ENCODE measurements around the gene EMC7.
A peak's percentile ranks its signal among the peaks of the same experiment; 100 is the strongest.
"Not testable (repeated sequence)": the region's sequence is repeated elsewhere in the genome, so short reads cannot be mapped to it uniquely, and the experiment has no call there.

The EMC7 gene

GRCh38 chr15:34101366-34102174 is at the start of gene EMC7, which contains the start of gene PGBD4:
EMC7 (minus strand) TSS chr15:34101862; CDS start chr15:34101839, 23 bp downstream.
PGBD4 (plus strand) TSS chr15:34102083; CDS start chr15:34102532, 449 bp downstream.
- no peaks in the 10 kb centered on the region; the same call in 1 of the 2 replicates for H3K36me3 ChIP-seq (ENCODE audit: control insufficient read depth, insufficient read depth, low read length)
- peak within 1 kb of the TSS; percentile 77 for H3K9ac ChIP-seq (ENCODE audit: low read depth, low read length)
- H3K27ac ChIP-seq (ENCODE audit: low read depth, low read length), result peak within 1 kb of the TSS; percentile 69

GRCh38 chr15:34147371-34148140 is 45.9 kb upstream of the EMC7 start:
- H3K27me3 ChIP-seq (ENCODE audit: control insufficient read depth, insufficient read depth, low read length), result no peaks in the 10 kb centered on the region
- H3K4me3 ChIP-seq (ENCODE audit: low read depth, low read length), result no peak overlapping the region
- H3K9me3 ChIP-seq (ENCODE audit: control insufficient read depth, insufficient read depth, low read length), result no peaks in the 10 kb centered on the region
- peaks cover 75% of the 10 kb centered on the region for H3K36me3 ChIP-seq (ENCODE audit: control insufficient read depth, insufficient read depth, low read length)
- no peak overlapping the region for H3K9ac ChIP-seq (ENCODE audit: low read depth, low read length)
- H3K4me1 ChIP-seq (ENCODE audit: control insufficient read depth, insufficient read depth, low read length), result no peaks in the 10 kb centered on the region
- H3K27ac ChIP-seq (ENCODE audit: low read depth, low read length), result no peak overlapping the region

More at GRCh38 chr15:34101366-34102174, at the start of gene EMC7, which contains the start of gene PGBD4:
- Histone ChIP-seq H3K4me3 (ENCODE audit: low read depth, low read length) (peak within 1 kb of the TSS; percentile 94), H3K9me3 (ENCODE audit: control insufficient read depth, insufficient read depth, low read length) (no peaks in the 10 kb centered on the region), H3K4me1 (ENCODE audit: control insufficient read depth, insufficient read depth, low read length) (peaks cover 8% of the 10 kb centered on the region), H3K27me3 (ENCODE audit: control insufficient read depth, insufficient read depth, low read length) (no peaks in the 10 kb centered on the region)

- 0 out of 2 replicates have a peak, but pooled peaks cover under 1% of the 10 kb centered on the region for H3K36me3 ChIP-seq (ENCODE audit: control insufficient read depth, insufficient read depth, low read length)
- H3K27ac ChIP-seq (ENCODE audit: low read depth, low read length), result no peak overlapping the region
- no peaks in the 10 kb centered on the region for H3K4me1 ChIP-seq (ENCODE audit: control insufficient read depth, insufficient read depth, low read length)
- H3K9ac ChIP-seq (ENCODE audit: low read depth, low read length), result no peak overlapping the region
- no peak overlapping the region for H3K4me3 ChIP-seq (ENCODE audit: low read depth, low read length)
- no peaks in the 10 kb centered on the region for H3K9me3 ChIP-seq (ENCODE audit: control insufficient read depth, insufficient read depth, low read length)
- no peaks in the 10 kb centered on the region for H3K27me3 ChIP-seq (ENCODE audit: control insufficient read depth, insufficient read depth, low read length)
Observed at GRCh38 chr15:34133511-34133910, 31.8 kb upstream of the EMC7 start.

- Histone ChIP-seq H3K36me3 (ENCODE audit: control insufficient read depth, insufficient read depth, low read length) (no peaks in the 10 kb centered on the region), H3K27me3 (ENCODE audit: control insufficient read depth, insufficient read depth, low read length) (no peaks in the 10 kb centered on the region), H3K27ac (ENCODE audit: low read depth, low read length) (no peak overlapping the region), H3K9me3 (ENCODE audit: control insufficient read depth, insufficient read depth, low read length) (no peaks in the 10 kb centered on the region), H3K9ac (ENCODE audit: low read depth, low read length) (no peak overlapping the region), H3K4me3 (ENCODE audit: low read depth, low read length) (no peak overlapping the region), H3K4me1 (ENCODE audit: control insufficient read depth, insufficient read depth, low read length) (no peaks in the 10 kb centered on the region)
Observed at GRCh38 chr15:34132881-34133280, 31.2 kb upstream of the EMC7 start.

GRCh38 chr15:34128898-34129297 is 27.2 kb upstream of the EMC7 start:
- Histone ChIP-seq H3K27me3 (ENCODE audit: control insufficient read depth, insufficient read depth, low read length) (no peaks in the 10 kb centered on the region), H3K9me3 (ENCODE audit: control insufficient read depth, insufficient read depth, low read length) (no peaks in the 10 kb centered on the region)

GRCh38 chr15:34126522-34126921 is 24.9 kb upstream of the EMC7 start:
- Histone ChIP-seq H3K9me3 (ENCODE audit: control insufficient read depth, insufficient read depth, low read length) (no peaks in the 10 kb centered on the region), H3K4me1 (ENCODE audit: control insufficient read depth, insufficient read depth, low read length) (peaks cover 8% of the 10 kb centered on the region; the same call in 1 of the 2 replicates), H3K9ac (ENCODE audit: low read depth, low read length) (no peak overlapping the region), H3K36me3 (ENCODE audit: control insufficient read depth, insufficient read depth, low read length) (no peaks in the 10 kb centered on the region), H3K4me3 (ENCODE audit: low read depth, low read length) (no peak overlapping the region), H3K27ac (ENCODE audit: low read depth, low read length) (no peak overlapping the region), H3K27me3 (ENCODE audit: control insufficient read depth, insufficient read depth, low read length) (no peaks in the 10 kb centered on the region)

More at GRCh38 chr15:34128898-34129297, 27.2 kb upstream of the EMC7 start:
- H3K36me3 ChIP-seq (ENCODE audit: control insufficient read depth, insufficient read depth, low read length), result no peaks in the 10 kb centered on the region
- H3K4me3 ChIP-seq (ENCODE audit: low read depth, low read length), result no peak overlapping the region
- H3K27ac ChIP-seq (ENCODE audit: low read depth, low read length), result no peak overlapping the region
- H3K4me1 ChIP-seq (ENCODE audit: control insufficient read depth, insufficient read depth, low read length), result peaks cover 8% of the 10 kb centered on the region; the same call in 1 of the 2 replicates
- no peak overlapping the region for H3K9ac ChIP-seq (ENCODE audit: low read depth, low read length)

- Histone ChIP-seq H3K27me3 (ENCODE audit: control insufficient read depth, insufficient read depth, low read length) (no peaks in the 10 kb centered on the region), H3K36me3 (ENCODE audit: control insufficient read depth, insufficient read depth, low read length) (no peaks in the 10 kb centered on the region), H3K4me1 (ENCODE audit: control insufficient read depth, insufficient read depth, low read length) (peaks cover 8% of the 10 kb centered on the region; the same call in 1 of the 2 replicates), H3K9me3 (ENCODE audit: control insufficient read depth, insufficient read depth, low read length) (no peaks in the 10 kb centered on the region), H3K9ac (ENCODE audit: low read depth, low read length) (no peak overlapping the region), H3K4me3 (ENCODE audit: low read depth, low read length) (no peak overlapping the region), H3K27ac (ENCODE audit: low read depth, low read length) (no peak overlapping the region)
Observed at GRCh38 chr15:34125945-34126344, 24.3 kb upstream of the EMC7 start.

- H3K4me1 ChIP-seq (ENCODE audit: control insufficient read depth, insufficient read depth, low read length), result peaks cover 8% of the 10 kb centered on the region; the same call in 1 of the 2 replicates
- H3K9ac ChIP-seq (ENCODE audit: low read depth, low read length), result no peak overlapping the region
- H3K36me3 ChIP-seq (ENCODE audit: control insufficient read depth, insufficient read depth, low read length), result no peaks in the 10 kb centered on the region
- H3K4me3 ChIP-seq (ENCODE audit: low read depth, low read length), result no peak overlapping the region
- H3K27ac ChIP-seq (ENCODE audit: low read depth, low read length), result no peak overlapping the region
- no peaks in the 10 kb centered on the region for H3K27me3 ChIP-seq (ENCODE audit: control insufficient read depth, insufficient read depth, low read length)
- no peaks in the 10 kb centered on the region for H3K9me3 ChIP-seq (ENCODE audit: control insufficient read depth, insufficient read depth, low read length)
Observed at GRCh38 chr15:34124651-34125050, 23.0 kb upstream of the EMC7 start.

GRCh38 chr15:34122771-34123183 is 21.1 kb upstream of the EMC7 start:
- Histone ChIP-seq H3K4me3 (ENCODE audit: low read depth, low read length) (no peak overlapping the region; the same call in 1 of the 2 replicates), H3K27me3 (ENCODE audit: control insufficient read depth, insufficient read depth, low read length) (no peaks in the 10 kb centered on the region), H3K9me3 (ENCODE audit: control insufficient read depth, insufficient read depth, low read length) (no peaks in the 10 kb centered on the region), H3K4me1 (ENCODE audit: control insufficient read depth, insufficient read depth, low read length) (peaks cover 8% of the 10 kb centered on the region; the same call in 1 of the 2 replicates), H3K36me3 (ENCODE audit: control insufficient read depth, insufficient read depth, low read length) (no peaks in the 10 kb centered on the region), H3K27ac (ENCODE audit: low read depth, low read length) (no peak overlapping the region), H3K9ac (ENCODE audit: low read depth, low read length) (no peak overlapping the region)

GRCh38 chr15:34121786-34122185 is 20.1 kb upstream of the EMC7 start:
- not testable (repeated sequence) for H3K27ac ChIP-seq (ENCODE audit: low read depth, low read length); H3K9ac ChIP-seq (ENCODE audit: low read depth, low read length)

GRCh38 chr15:34120420-34120819 is 18.8 kb upstream of the EMC7 start:
- H3K27me3 ChIP-seq (ENCODE audit: control insufficient read depth, insufficient read depth, low read length); H3K9me3 ChIP-seq (ENCODE audit: control insufficient read depth, insufficient read depth, low read length); H3K36me3 ChIP-seq (ENCODE audit: control insufficient read depth, insufficient read depth, low read length); H3K4me1 ChIP-seq (ENCODE audit: control insufficient read depth, insufficient read depth, low read length); H3K4me3 ChIP-seq (ENCODE audit: low read depth, low read length); H3K9ac ChIP-seq (ENCODE audit: low read depth, low read length); H3K27ac ChIP-seq (ENCODE audit: low read depth, low read length): not testable (repeated sequence)

More at GRCh38 chr15:34121786-34122185, 20.1 kb upstream of the EMC7 start:
- H3K9me3 ChIP-seq (ENCODE audit: control insufficient read depth, insufficient read depth, low read length); H3K4me3 ChIP-seq (ENCODE audit: low read depth, low read length); H3K36me3 ChIP-seq (ENCODE audit: control insufficient read depth, insufficient read depth, low read length); H3K4me1 ChIP-seq (ENCODE audit: control insufficient read depth, insufficient read depth, low read length); H3K27me3 ChIP-seq (ENCODE audit: control insufficient read depth, insufficient read depth, low read length): not testable (repeated sequence)

All from HUES48 (cell line).